Liver (tissue), 9 donors: ENCODE measurements around the gene TNFRSF1B. TPM values are rescaled to one million over a fixed set of nuclear protein-coding genes. Genes with fewer than 3 reads are reported as not detected.

Experiments used
- DNase-seq: peaks from one replicate; pipeline ENCODE4 v3.0.0-alpha.2; 2017; ENCODE audit warnings: low spot score
- H3K27ac ChIP-seq, 2 donors: one replicate each; pipeline ENCODE4 v1.7.0; 2013; ENCODE audit warnings: inconsistent platforms in 2 of 2, low read length in 2 of 2, control low read depth in 1 of 2, low read depth in 1 of 2, mild to moderate bottlenecking in 1 of 2
- H3K27me3 ChIP-seq, 4 donors: one replicate each; pipeline versions ENCODE4 v1.6.1 to v1.7.0; 2013; ENCODE audit warnings: low read length in 3 of 4, inconsistent platforms in 1 of 4, mild to moderate bottlenecking in 1 of 4, moderate library complexity in 1 of 4; ENCODE audit not compliant: control insufficient read depth in 4 of 4, insufficient read depth in 4 of 4
- H3K36me3 ChIP-seq, 4 donors: one replicate each; pipeline versions ENCODE4 v1.6.1 to v1.7.0; 2013; ENCODE audit warnings: low read length in 3 of 4, mild to moderate bottlenecking in 3 of 4, low read depth in 1 of 4, moderate library complexity in 1 of 4; ENCODE audit not compliant: control insufficient read depth in 4 of 4, insufficient read depth in 3 of 4
- H3K4me1 ChIP-seq, 4 donors: one replicate each; pipeline versions ENCODE4 v1.6.1 to v1.7.0; 2013; ENCODE audit warnings: low read length in 3 of 4, mild to moderate bottlenecking in 3 of 4, moderate library complexity in 1 of 4; ENCODE audit not compliant: control insufficient read depth in 4 of 4, insufficient read depth in 4 of 4
- H3K4me3 ChIP-seq, 3 donors: one replicate each; pipeline versions ENCODE4 v1.6.1 to v1.7.0; 2013; ENCODE audit warnings: low read length in 3 of 3, control low read depth in 1 of 3, low read depth in 1 of 3, mild to moderate bottlenecking in 1 of 3
- H3K9ac ChIP-seq, 2 donors: one replicate each; pipeline ENCODE4 v1.7.0; 2013; ENCODE audit warnings: low read length in 2 of 2, mild to moderate bottlenecking in 2 of 2, moderate library complexity in 2 of 2, control low read depth in 1 of 2, low read depth in 1 of 2
- H3K9me3 ChIP-seq, 4 donors: one replicate each; pipeline versions ENCODE4 v1.6.1 to v1.7.0; 2013; ENCODE audit warnings: low read length in 3 of 4; ENCODE audit not compliant: control insufficient read depth in 4 of 4
- ATF3 ChIP-seq: IDR thresholded peaks from 2 replicates; pipeline ENCODE4 v1.6.1; 2016; ENCODE audit warnings: antibody characterized with exemption
- EGR1 ChIP-seq, 2 donors: IDR thresholded peaks; 2 replicates each; pipeline ENCODE4 v1.6.1; 2016 to 2018; ENCODE audit warnings: antibody characterized with exemption in 2 of 2, low read depth in 2 of 2
- FOXA1 ChIP-seq: IDR thresholded peaks from 2 replicates; pipeline ENCODE4 v1.6.1; 2016; ENCODE audit warnings: antibody characterized with exemption
- FOXA2 ChIP-seq: IDR thresholded peaks from 2 replicates; pipeline ENCODE4 v1.6.1; 2016; ENCODE audit warnings: antibody characterized with exemption
- GABPA ChIP-seq, 2 donors: IDR thresholded peaks in 1 of 2; conservative IDR thresholded peaks in 1 of 2; 2 replicates each; pipeline ENCODE4 v1.6.1; 2016; ENCODE audit warnings: antibody characterized with exemption in 2 of 2, mild to moderate bottlenecking in 1 of 2, moderate library complexity in 1 of 2
- HNF4A ChIP-seq, 2 donors: conservative IDR thresholded peaks; 2 replicates each; pipeline ENCODE4 v1.6.1; 2016; ENCODE audit warnings: antibody characterized with exemption in 2 of 2, mild to moderate bottlenecking in 2 of 2
- HNF4G ChIP-seq: IDR thresholded peaks from 2 replicates; pipeline ENCODE4 v1.6.1; 2016; ENCODE audit warnings: antibody characterized with exemption
- JUND ChIP-seq, 2 donors: IDR thresholded peaks; 2 replicates each; pipeline ENCODE4 v1.6.1; 2016; ENCODE audit warnings: antibody characterized with exemption in 2 of 2
- MAX ChIP-seq: IDR thresholded peaks from 2 replicates; pipeline ENCODE4 v1.6.1; 2016; ENCODE audit warnings: antibody characterized with exemption
- NR2F2 ChIP-seq: IDR thresholded peaks from 2 replicates; pipeline ENCODE4 v1.6.1; 2016; ENCODE audit warnings: antibody characterized with exemption
- RAD21 ChIP-seq, 2 donors: IDR thresholded peaks; 2 replicates each; pipeline ENCODE4 v1.6.1; 2016; ENCODE audit warnings: antibody characterized with exemption in 2 of 2, mild to moderate bottlenecking in 2 of 2
- RXRA ChIP-seq, 2 donors: IDR thresholded peaks; 2 replicates each; pipeline ENCODE4 v1.6.1; 2017 to 2018; ENCODE audit warnings: antibody characterized with exemption in 2 of 2, mild to moderate bottlenecking in 1 of 2
- SP1 ChIP-seq: IDR thresholded peaks from 2 replicates; pipeline ENCODE4 v1.6.1; 2018; ENCODE audit warnings: antibody characterized with exemption, mild to moderate bottlenecking
- TAF1 ChIP-seq: conservative IDR thresholded peaks from 2 replicates; pipeline ENCODE4 v1.6.1; 2016; ENCODE audit warnings: antibody characterized with exemption, mild to moderate bottlenecking
- YY1 ChIP-seq: IDR thresholded peaks from 2 replicates; pipeline ENCODE4 v1.6.1; 2016; ENCODE audit warnings: antibody characterized with exemption, mild to moderate bottlenecking
- WGBS: extraction: QIAGEN DNeasy Blood & Tissue Kit; methylation state at CpG from one replicate; pipeline ENCODE4 v1.1.7; 2013; 5-methylcytosine and 5-hydroxymethylcytosine counted together
- polyA plus RNA-seq, 2 donors: library from polyadenylated mRNA; stranded (reverse) in 1 of 2; unstranded in 1 of 2; fragments of 200-250 nt in 1 of 2; fragments of >200 nt in 1 of 2; fragmentation: Nextera tagmentation in 1 of 2; extraction: Ambion mirVana in 1 of 2; gene quantifications; one replicate each; pipeline versions ENCODE4 v1.2.1 to v1.2.3, GENCODE V29; 2013 to 2015
- total RNA-seq, 2 donors: library from RNA; depleted of rRNA; stranded (reverse); fragments of >200 nt; gene quantifications; one replicate each; pipeline ENCODE4 v1.2.3, GENCODE V29; 2014
- TF ChIP-seq, protein P1 (sequence below): fragments of 150-350 bp; IDR thresholded peaks from 2 replicates; pipeline ENCODE4 v1.5.1; 2017; ENCODE audit warnings: improper control_type of control experiment, low read depth, low read length; ENCODE audit not compliant: missing input control
- TF ChIP-seq, protein P2 (sequence below): IDR thresholded peaks from 2 replicates; pipeline ENCODE4 v1.6.1; 2016; ENCODE audit warnings: antibody characterized with exemption
- TF ChIP-seq, protein P3 (sequence below): IDR thresholded peaks from 2 replicates; pipeline ENCODE4 v1.6.1; 2016; ENCODE audit warnings: antibody characterized with exemption, mild to moderate bottlenecking
- donor health status: healthy.
- donor health status: healthy.
- donor health status: healthy.
- donor health status: healthy.
- donor health status: healthy.

Gene TNFRSF1B
- total and polyA plus RNA-seq, 4 donors = 7.2 to 19.6 (median 16.5) TPM

DNA sequence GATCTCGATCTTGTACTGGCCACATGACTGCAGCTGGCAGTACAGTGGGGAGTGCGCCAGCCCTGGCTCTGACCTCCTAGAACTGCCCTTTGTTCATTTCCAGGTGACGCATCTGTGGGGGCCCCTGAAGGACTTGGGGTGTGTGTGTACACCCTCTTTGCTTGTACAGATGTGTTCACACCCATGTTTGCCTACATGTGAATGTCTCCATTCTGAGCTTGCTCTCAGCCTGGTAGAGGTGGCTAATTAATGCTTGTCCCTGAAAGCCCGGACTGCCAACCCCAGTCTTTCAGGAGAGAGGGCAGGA is 19.8 kb downstream of the TNFRSF1B start:
- H3K36me3 ChIP-seq = peaks cover 2 to 13% (median 5%) of the 10 kb centered on the region in 4 donors
- H3K27me3 ChIP-seq = no peaks in the 10 kb centered on the region
- no peak overlapping the region for H3K9ac ChIP-seq
- TF ChIP-seq, protein P1, sequence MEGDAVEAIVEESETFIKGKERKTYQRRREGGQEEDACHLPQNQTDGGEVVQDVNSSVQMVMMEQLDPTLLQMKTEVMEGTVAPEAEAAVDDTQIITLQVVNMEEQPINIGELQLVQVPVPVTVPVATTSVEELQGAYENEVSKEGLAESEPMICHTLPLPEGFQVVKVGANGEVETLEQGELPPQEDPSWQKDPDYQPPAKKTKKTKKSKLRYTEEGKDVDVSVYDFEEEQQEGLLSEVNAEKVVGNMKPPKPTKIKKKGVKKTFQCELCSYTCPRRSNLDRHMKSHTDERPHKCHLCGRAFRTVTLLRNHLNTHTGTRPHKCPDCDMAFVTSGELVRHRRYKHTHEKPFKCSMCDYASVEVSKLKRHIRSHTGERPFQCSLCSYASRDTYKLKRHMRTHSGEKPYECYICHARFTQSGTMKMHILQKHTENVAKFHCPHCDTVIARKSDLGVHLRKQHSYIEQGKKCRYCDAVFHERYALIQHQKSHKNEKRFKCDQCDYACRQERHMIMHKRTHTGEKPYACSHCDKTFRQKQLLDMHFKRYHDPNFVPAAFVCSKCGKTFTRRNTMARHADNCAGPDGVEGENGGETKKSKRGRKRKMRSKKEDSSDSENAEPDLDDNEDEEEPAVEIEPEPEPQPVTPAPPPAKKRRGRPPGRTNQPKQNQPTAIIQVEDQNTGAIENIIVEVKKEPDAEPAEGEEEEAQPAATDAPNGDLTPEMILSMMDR = no peak
- peak; percentile 52 to 78 for TF ChIP-seq RXRA (IDR thresholded peaks at IDR 0.05)
- no peak for TF ChIP-seq NR2F2
- no peak for TF ChIP-seq TAF1
- TF ChIP-seq MAX = no peak
- TF ChIP-seq FOXA1 = no peak
- TF ChIP-seq FOXA2 = no peak
- TF ChIP-seq ATF3 = no peak
- peak; percentile 59 for TF ChIP-seq SP1
- no peak for TF ChIP-seq YY1
- TF ChIP-seq HNF4G = no peak
- no peak for TF ChIP-seq EGR1 (IDR thresholded peaks at IDR 0.05; ENCODE audit: low read depth in 2 of 2)
- TF ChIP-seq, protein P2, sequence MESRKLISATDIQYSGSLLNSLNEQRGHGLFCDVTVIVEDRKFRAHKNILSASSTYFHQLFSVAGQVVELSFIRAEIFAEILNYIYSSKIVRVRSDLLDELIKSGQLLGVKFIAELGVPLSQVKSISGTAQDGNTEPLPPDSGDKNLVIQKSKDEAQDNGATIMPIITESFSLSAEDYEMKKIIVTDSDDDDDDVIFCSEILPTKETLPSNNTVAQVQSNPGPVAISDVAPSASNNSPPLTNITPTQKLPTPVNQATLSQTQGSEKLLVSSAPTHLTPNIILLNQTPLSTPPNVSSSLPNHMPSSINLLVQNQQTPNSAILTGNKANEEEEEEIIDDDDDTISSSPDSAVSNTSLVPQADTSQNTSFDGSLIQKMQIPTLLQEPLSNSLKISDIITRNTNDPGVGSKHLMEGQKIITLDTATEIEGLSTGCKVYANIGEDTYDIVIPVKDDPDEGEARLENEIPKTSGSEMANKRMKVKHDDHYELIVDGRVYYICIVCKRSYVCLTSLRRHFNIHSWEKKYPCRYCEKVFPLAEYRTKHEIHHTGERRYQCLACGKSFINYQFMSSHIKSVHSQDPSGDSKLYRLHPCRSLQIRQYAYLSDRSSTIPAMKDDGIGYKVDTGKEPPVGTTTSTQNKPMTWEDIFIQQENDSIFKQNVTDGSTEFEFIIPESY = no peak
- TF ChIP-seq, protein P3, sequence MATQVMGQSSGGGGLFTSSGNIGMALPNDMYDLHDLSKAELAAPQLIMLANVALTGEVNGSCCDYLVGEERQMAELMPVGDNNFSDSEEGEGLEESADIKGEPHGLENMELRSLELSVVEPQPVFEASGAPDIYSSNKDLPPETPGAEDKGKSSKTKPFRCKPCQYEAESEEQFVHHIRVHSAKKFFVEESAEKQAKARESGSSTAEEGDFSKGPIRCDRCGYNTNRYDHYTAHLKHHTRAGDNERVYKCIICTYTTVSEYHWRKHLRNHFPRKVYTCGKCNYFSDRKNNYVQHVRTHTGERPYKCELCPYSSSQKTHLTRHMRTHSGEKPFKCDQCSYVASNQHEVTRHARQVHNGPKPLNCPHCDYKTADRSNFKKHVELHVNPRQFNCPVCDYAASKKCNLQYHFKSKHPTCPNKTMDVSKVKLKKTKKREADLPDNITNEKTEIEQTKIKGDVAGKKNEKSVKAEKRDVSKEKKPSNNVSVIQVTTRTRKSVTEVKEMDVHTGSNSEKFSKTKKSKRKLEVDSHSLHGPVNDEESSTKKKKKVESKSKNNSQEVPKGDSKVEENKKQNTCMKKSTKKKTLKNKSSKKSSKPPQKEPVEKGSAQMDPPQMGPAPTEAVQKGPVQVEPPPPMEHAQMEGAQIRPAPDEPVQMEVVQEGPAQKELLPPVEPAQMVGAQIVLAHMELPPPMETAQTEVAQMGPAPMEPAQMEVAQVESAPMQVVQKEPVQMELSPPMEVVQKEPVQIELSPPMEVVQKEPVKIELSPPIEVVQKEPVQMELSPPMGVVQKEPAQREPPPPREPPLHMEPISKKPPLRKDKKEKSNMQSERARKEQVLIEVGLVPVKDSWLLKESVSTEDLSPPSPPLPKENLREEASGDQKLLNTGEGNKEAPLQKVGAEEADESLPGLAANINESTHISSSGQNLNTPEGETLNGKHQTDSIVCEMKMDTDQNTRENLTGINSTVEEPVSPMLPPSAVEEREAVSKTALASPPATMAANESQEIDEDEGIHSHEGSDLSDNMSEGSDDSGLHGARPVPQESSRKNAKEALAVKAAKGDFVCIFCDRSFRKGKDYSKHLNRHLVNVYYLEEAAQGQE = peak; percentile 3
- peak; percentile 42 to 73 for TF ChIP-seq HNF4A (conservative IDR thresholded peaks at IDR 0.05)
- TF ChIP-seq GABPA (IDR thresholded peaks at IDR 0.05 in 1 of 2, conservative IDR thresholded peaks at IDR 0.05 in 1 of 2) = no peak
- peak; percentile 24 to 60 for TF ChIP-seq JUND (IDR thresholded peaks at IDR 0.05)
- no peak for TF ChIP-seq RAD21 (IDR thresholded peaks at IDR 0.05)
- no peak overlapping the region for H3K4me3 ChIP-seq
- DNase-seq = no peak
- peak overlapping the region; percentile 80 to 82 for H3K27ac ChIP-seq
- H3K9me3 ChIP-seq = no peaks in the 10 kb centered on the region
- WGBS = 47% methylated on average over 4 of the region's 4 CpGs
- H3K4me1 ChIP-seq = peaks cover 33 to 49% (median 43%) of the 10 kb centered on the region in 4 donors
